ENCODE data around the gene NANOS2.

- no peak for TF ChIP-seq EZH2 (IDR thresholded peaks at IDR 0.05)
- TF ChIP-seq CTCF (IDR thresholded peaks at IDR 0.05), result no peak
- no peak for TF ChIP-seq EZH2phosphoT487 (IDR thresholded peaks at IDR 0.05)
These were observed 41.3 kb downstream of the NANOS2 start for GRCh38 chr19:45873219-45873772.
